NCI-H2081 (cell line): ENCODE measurements around the gene ERVV-1.
"Not testable (repeated sequence)": the region's sequence is repeated elsewhere in the genome, so short reads cannot be mapped to it uniquely, and the experiment has no call there.

ENCODE experiments used
- DNase-seq, 2 experiments: peaks; one replicate each; lab custom pipeline; 2025; lab: John Stamatoyannopoulos, UW

ERVV-1 gene, protein sequence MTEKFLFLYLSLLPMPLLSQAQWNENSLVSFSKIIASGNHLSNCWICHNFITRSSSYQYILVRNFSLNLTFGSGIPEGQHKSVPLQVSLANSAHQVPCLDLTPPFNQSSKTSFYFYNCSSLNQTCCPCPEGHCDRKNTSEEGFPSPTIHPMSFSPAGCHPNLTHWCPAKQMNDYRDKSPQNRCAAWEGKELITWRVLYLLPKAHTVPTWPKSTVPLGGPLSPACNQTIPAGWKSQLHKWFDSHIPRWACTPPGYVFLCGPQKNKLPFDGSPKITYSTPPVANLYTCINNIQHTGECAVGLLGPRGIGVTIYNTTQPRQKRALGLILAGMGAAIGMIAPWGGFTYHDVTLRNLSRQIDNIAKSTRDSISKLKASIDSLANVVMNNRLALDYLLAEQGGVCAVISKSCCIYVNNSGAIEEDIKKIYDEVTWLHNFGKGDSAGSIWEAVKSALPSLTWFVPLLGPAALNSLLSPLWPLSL

DNA sequence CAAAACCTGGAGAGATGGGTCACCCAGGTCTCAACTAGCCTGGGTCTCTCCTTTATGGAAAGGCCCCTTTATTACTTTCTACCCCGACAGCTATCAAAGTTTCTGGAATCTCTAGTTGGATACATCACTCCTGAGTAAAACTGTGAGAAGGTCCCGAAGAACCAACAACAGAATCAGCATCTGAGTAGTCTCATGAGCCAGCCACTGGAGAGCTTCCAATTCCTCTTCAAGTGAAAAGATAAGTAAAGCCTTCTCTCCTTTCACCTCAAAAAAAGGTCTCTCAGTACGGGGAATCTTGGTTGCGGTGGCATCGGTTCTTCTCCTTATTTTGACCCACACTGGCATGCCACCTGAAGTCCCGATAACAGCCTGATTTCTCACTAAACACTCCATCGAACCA lies at the start of gene ERVV-1:
Gene ERVV-1 (plus strand): TSS at position 301 of the 400 bp plus-strand sequence. CDS start 170 bp downstream, outside the sequence.
- no peak for DNase-seq

DNA sequence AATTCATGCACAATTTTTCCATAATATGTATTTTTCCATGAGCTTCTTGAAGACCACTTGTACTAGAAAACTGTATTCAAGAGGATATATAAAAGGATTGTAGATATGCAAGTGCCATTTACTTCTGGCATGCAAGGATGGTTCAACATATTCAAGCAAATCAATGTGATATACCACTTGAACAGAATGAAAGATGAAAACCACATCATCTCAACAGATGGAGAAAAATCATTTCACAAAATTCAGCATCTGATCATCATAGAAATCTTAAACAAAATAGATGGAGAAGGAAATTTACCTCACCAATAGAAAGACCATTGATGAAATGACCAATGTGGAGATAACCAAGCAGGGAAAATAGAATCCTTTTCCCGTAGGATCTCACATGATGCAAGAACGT lies 45.9 kb upstream of the ERVV-1 start:
- no peak for DNase-seq

DNA sequence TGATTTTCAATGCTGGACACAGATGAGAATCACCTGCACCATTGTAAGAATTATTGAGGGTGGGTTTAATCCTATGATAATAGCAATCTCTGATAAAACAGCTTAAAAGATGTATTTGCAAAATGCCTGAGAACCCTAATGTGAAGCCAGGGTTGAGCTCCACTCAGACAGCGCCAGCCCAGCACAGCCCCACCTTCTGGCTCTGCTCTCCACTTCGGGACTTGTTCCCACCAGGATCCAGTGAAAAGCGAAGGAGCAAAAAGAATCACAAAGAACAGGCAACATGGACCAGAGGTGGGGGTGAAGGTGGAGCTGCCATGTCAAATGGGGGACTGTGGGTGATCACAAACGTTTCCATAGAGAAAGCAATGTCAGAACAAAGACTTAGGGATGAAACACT lies 32.4 kb upstream of the ERVV-1 start:
- DNase-seq: no peak

DNA sequence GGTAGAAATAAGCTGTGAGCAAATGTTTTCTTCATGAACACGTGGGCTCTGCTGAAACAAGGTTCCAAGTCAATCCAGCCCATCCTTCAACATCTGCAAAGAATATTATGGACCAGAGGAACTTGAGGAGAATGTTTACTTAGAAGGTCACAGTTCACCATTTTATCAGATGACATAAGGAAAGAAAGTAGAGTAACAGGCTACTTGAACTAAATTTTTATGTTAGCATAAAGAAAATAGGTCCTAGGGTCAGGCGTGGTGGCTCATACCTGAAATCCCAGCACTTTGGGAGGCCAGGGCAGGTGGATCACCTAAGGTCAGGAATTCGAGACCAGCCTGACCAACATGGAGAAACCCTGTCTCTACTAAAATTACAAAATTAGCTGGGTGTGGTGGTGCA lies 30.6 kb upstream of the ERVV-1 start:
- not testable (repeated sequence) for DNase-seq

DNA sequence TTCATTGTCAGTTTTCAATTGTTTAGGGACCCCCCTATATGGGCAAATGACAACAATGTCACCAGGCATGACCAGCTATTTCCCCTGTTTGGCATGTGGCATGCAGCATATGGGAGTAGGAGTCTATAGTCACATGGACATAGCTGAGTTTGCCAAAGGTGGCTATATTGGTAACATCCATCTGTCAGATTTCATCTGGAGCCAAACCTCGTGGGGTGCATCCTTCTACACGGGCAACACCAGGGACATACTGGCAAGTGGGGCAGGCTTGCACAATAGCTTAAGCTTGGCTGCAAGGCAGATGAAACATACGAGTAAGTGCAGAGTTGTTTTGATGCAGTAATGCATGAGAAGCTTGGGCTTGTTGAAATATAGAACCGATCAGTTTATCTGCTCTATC lies 26.5 kb upstream of the ERVV-1 start:
- DNase-seq: no peak

DNA sequence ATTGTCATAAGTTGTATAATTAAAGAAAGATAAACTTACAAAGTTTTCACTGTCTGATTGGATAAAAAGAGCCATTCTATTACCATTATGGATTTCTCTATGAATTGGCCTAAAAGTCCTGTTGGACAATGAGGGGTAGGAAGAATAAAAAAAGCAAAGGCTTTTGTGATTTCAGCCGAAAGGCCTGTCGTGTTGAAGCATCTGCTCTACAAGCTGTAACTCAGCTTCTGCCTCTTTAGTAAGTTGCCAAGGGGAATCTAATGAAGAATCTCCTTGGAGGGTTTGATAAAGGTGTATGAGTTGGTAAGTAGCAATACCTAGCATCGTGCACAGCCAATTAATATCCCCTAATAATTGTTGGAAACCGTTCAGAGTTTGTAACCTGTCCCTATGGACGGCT lies 25.2 kb upstream of the ERVV-1 start:
- no peak for DNase-seq

DNA sequence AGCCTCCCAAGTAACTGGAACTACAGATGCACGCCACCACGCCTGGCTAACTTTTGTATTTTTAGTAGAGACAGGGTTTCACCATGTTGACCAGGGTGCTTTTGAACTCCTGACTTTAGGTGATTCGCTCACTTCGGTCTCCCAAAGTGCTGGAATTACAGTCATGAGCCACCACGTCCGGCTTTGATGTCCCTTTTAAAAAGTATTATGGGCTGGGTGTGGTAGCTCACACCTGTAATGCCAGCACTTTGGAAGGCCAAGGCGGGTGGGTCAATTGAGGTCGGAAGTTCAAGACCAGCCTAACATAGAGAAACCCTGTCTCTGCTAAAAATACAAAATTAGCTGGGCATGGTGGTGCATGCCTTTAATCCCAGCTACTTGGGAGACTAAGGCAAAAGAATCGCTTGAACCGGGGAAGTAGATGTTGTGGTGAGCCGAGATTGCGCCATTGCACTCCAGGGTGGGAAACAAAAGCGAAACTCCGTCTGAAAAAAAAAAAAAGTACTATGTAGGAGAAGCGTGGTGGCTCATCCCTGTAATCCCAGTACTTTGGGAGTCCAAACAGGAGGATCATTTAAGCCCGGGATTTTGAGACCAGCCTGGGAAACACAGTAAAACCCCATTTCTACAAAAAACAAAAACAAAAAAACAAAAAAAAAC lies 22.8 kb upstream of the ERVV-1 start:
- DNase-seq: no peak

DNA sequence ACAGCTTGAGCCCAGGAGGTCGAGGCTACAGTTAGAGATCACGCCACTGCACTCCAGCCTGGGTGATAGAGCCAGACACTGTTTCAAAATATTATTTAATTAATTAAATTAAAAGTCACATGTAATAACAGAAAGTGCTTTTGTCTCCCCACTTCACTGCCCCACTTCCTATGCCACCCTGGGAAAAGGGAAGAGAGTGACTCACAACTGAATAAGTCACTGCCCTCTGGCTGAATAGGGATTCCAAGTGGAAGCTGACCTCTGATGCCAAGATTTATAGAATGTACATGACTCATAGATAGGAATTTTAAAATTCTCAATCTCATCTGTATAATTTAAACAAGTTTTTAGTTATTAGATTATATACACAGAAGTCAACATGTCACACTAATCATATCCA lies 22.2 kb upstream of the ERVV-1 start:
- DNase-seq: no peak

DNA sequence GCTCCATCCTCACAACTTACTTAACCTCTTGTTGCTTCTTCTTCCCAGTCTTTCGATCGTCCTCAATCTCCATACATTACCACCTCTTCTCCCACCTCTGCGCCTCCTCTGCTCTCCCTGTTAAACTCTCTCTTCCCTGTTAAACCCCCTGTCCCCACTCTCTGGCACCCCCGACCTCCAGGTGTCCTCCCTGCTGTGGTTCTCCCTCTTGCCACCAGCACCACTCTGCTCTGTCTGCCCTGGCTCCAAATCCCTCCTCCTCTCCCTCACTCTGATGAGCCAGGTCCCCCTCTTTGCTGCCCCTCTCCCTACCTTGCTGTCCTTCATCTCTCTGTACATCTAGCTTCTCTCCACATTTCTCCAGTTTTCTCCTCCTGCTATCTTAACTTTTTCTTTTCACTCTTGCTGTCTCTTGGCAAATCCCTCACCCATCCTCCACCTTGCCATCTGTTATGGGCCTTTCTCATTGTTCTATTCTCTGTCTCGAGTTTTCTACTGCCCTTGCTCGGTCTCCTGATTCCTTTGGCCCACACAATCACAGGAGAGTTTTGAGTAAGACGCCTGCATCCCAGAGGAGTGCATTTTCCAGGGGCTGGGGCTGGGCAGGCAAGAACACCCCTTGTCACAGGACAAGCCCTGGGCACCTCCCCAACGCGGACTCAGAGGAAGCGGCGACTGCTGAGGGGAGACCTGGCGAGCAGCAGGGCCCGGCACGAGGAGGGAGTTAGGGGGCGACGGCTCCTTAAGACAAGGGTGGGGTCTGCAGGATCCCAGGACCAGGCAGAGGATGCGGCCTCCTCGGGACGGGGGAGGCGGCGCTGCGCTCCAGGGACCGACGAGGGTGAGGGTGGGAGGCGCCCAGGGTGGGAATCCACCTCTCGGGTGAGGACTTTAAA lies 21.4 kb upstream of the ERVV-1 start:
- DNase-seq: no peak

DNA sequence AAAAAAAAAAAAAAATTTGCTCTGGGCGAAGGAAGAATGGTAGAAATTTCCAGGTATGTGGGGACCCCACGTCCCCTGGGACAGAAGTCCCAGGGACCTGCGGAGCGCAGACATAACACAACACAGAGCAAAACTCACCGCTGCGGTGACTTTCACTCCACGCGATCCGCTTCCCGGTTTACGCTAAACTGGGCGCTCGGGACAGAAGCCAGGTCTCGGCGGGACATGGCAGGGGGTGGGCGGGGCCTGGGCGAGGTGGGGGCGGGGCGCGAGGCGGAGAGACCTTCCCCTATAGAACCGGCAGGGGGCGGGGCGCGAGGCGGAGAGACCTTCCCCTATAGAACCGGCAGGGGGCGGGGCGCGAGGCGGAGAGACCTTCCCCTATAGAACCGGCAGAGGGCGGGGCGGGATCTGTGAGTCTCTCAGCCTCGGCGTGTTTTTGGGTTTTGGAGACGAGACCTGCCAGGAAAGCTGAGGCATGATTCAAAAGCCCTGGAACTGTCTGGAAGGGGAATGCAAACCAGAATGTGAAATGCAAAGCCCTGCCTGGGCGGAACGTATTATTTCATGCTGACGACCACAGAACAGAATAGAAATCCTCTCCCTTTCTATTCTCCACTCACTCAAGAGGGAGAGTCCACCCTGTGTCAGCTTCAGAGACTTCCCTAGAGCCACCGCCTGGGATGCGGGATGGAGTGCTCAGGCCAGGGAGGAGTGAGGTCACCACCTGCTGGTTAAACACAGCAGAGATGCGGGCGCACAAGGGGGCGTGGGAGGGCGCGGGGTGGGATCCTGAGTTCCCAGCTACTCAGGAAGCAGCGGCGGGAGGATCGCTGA lies 20.2 kb upstream of the ERVV-1 start:
- DNase-seq: peak; percentile 1 to 3

DNA sequence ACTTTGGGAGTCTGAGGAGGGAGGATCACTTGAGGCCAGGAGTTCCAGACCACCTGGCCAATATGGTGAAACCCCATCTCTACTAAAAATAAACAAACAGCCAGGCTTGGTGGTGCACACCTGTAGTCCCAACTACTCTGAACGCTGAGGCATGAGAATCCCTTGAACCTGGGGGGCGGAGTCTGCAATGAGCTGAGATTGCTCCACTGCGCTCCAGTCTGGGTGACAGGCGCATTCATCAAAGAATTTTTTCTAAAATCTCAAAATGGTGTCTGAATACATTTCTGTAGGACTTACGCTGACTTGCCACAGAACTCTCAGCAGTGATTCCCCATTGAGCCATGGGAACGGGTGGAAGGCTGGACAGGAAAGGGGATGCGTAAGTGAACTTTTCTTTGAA lies 18.0 kb upstream of the ERVV-1 start:
- DNase-seq: no peak

DNA sequence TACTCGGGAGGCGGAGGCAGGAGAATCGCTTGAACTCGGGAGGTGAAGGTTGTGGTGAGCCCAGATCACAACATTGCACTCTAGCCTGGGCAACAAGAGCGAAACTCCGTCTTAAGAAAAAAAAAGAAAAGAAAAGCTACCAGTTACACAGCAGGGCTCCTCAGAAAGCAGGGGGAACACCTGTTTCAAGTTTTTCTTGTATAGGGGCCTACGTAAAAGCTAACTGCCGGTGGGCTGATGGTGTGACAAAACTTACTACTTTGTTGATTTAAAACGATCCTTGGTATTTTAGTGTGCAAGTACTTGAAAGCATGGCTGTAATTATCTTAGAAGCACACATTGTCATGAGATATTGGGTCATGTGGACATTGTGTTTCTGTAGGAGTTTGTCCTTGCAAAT lies 15.7 kb upstream of the ERVV-1 start:
- DNase-seq: no peak

DNA sequence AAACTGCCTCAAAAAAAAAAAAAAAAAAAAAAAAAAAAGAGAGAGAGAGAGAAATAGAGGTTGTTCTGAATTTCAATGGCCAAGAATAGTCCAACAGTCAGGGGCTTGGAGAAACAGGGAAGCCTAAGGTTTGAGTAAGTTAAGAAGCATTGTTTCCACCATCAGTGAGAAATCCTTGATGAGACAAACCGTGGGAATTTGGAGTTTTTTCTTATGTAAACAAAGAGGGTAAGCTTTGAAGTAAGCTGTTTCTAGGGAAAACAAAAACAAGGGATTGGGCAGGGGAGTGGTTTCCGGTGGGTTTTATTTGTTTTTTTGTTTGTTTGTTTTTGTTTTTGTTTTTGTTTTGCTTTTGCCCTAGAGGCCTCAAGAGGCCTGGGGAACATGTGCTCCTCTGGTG lies 11.2 kb upstream of the ERVV-1 start:
- DNase-seq: no peak

DNA sequence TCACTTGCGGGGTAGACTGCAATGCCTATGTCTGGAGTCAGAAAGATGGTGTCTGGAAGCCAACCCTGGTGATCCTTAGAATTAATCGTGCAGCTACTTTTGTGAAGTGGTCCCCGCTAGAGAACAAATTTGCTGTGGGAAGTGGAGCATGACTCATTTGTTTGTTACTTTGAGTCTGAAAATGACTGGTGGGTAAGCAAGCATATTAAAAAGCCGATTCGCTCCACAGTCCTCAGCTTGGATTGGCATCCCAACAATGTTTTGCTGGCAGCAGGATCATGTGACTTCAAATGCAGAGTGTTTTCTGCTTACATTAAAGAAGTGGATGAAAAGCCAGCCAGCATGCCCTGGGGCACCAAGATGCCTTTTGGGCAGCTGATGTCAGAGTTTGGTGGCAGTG lies 9.5 kb upstream of the ERVV-1 start:
- DNase-seq: no peak

DNA sequence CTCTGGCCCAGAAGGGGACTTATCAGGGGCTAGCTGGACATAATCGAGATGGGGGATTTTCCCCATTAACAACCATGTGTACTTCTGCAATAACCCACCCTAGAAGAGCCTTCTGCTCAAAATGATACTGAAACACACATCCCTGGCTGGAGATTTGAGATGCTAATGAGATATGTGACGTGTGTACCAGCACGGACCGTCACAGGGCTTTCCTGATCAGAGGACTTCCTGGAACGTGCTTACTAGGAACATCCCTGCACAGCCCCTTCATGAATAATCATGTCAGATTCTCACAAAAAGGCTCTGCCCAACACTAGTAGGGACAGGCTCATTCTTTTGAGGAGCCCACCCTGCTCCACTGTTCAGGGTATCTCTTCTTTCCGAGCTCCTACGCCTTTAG lies 6.5 kb upstream of the ERVV-1 start:
- no peak for DNase-seq

DNA sequence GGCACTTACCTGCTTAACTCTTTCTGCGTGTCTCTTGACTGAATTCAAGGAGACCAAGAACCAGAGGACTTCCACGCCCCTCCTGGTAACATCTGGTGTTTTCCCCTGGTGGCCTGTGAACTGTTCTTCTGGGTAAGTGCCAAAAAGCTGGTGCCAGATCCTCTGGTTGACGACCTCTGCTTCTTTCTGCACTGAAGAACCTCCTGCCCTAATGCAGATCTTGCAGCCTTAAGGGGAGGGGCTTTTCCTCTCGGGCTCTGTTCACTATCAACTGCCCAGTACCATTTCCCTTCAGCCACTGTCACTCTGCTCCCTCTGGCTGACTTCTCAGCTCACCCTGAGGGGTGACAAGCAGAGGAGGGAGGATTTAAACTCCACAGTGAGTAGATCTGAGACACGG lies 6.1 kb upstream of the ERVV-1 start:
- no peak for DNase-seq

DNA sequence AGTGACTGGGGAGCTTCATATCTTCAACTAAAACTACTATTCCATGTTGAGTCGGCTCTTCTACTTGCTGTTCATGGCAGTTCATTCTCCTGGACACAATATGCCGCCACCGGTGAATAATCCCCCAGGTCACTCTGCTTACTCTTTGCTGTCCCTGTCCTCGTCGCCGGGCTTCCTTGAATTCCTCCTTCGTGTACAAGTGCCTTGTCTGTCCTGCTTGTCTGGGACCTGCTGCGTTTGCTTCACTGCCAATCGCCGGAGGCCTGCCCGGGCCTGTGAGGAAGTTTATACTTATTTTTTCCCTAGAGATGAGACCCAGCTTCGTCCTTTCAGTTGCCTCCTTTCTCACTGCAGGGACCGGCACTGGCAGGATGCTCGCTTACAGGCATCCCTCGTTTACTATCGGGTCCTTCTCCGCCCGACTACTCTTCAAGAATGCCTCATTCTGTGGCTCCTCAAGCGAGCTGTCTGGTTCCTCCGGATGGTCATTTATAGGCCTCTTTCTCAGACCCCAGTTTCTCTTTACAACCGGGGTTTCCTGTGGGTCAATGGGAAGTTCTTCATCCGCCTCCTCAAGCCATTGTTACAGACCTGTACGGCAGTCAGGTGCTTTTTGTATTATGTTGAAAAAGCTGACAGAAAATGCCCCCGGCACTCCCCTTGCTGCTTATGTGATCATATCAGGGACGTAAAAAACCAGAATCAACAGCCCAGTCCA lies 5.5 kb upstream of the ERVV-1 start:
- no peak for DNase-seq

DNA sequence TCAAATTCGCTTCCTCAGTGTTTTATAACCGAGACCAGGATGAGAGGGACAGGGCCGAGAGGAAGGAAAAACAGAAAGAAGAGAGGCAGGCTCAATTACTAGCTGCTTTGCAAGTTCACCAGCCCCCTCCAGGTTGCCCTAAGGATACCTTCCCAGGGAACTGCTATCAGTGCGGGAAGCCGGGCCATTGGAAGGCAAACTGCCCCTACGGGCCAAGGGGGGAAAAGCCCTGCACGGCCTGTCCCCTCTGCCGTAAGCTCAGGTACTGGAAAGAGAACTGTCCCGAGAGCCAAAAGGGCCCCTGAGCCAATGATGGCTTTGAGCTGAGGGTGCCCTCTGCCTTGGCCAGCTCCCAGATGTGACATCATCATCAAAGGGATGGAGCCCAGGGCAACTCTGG lies 3.2 kb upstream of the ERVV-1 start:
- no peak for DNase-seq

DNA sequence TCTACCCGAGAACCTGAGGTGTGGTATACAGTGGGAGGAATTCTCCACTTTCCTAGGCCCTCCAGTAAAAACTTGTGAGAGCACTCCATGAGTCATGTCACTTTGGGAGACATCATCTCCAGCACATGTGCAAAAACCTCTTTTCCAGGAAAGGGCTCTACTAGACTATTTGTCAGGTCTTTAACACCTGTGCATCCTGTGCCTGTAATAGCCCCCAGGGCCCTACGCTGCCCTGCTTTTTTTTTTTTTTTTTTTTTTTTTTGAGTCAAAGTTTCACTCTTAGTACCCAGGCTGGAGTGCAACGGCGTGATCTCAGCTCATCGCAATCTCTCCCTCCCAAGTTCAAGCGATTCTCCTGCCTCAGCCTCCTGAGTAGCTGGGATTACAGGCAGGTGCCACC lies 1.7 kb upstream of the ERVV-1 start:
- DNase-seq: no peak

DNA sequence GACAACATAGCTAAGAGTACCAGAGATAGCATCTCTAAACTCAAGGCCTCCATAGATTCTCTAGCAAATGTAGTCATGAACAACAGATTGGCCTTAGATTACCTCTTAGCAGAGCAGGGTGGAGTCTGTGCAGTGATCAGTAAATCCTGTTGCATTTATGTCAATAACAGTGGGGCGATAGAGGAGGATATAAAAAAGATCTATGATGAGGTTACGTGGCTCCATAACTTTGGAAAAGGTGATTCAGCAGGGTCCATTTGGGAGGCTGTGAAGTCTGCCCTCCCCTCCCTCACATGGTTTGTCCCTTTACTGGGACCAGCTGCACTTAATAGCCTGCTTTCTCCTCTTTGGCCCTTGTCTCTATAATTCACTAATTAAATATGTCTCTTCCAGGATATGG lies 1.4 kb downstream of the ERVV-1 start:
- no peak for DNase-seq

DNA sequence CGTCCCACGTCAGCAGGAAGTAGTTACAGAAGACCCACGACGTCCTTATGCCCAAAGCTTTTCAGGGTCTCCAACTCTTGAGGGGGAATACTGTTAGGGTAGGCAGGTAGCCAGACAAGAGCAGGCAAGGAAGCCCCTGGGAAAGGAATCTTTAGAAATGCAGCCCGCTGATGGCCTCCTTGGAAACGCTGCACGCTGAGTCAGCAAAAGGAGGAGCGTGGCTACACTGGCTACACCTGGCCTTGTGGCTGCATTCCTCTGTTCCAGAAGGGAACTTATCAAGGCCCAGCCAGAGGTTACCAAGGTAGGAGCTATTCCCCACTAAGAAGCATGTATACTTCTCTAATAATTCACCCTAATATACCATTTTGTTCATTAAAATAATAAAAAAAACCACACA lies 2.0 kb downstream of the ERVV-1 start:
- DNase-seq: no peak
